Urothelium cell line (cell line): ENCODE data around the gene MSI1.

Source experiments
- DNase-seq: peaks from one replicate; pipeline ENCODE4 v3.0.0; 2011; ENCODE audit warnings: low spot score, mixed read lengths
- FAIRE-seq: peaks from 2 replicates; lab custom pipeline; 2011; peaks lifted over from hg19 to GRCh38; lab: Jason Lieb, UNC

MSI1 gene

DNA sequence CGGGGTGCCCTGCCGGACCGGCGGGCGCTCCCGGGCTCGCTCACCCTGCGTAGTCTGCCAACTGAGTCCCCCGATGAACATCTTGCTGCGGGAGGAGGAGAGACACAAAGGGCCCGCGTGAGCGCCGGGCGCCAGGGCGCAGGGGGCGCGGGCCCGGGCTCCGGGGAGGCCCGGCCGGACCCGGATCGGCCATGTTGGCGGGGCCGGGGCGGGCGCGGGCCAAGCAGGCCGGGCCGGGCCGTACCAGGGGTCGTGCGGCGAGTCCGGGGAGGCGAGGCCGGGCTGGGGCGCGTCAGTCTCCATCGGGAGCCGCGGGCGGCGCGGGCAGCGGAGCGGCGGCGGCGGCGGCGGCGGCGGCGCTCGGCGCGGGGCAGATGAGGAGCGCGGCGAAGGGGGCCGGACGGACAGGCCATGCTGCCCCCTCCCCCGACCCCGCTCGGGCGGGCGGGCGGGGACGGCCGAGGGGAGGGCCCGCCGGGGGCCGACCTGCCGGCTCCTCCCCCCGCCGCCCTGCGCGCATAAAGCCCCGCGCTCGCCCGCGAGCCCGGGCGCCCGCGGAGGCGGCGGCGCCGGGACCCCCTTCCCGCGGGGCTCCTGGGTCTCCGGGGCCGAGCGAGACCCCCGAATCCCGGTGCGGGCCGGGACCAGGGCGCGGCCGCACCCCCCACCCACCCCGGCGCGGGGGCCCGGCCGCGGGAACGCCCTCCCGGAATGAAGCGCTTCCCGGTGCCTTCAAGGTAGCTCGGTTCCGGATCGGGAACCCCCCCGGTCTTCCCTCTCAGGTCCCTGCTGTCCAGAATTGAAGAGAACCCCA is at the start of gene MSI1:
Gene MSI1, minus strand, starts transcription at position 376 of the 814 bp plus-strand sequence. Its CDS starts 73 bp downstream, at position 303.
- DNase-seq (peak; percentile 64), FAIRE-seq (no peak)

DNA sequence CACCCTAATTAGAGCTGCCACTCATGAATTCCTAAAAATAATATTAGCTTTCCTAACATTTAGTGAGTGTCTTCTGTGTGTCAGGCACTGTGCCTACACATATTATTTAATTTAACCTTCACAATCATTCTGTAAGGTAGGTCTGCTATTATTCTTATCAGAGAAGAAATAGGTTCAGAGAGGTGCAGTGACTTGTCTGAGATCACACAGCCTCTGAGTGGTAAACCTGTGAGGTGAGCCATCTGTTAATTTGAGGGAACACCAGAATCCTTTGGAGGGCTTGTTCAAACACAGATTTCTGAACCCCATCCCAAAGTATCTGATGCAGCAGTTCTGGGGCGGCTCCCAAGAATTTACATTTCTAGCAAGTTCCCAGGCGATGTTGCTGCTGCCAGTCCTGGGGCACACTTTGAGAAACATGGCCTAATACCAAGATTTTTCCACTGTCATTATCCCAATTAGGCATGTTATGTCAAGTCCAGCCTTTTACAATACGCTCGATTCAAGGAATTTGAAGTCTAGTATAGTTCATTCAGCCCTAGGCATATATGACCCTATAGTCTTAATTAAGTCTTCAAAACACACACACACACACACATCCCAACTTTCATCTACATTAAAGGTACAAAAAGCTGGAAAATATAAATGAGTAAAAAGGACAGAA is 49.1 kb upstream of the MSI1 start:
- DNase-seq: no peak
- FAIRE-seq: no peak

DNA sequence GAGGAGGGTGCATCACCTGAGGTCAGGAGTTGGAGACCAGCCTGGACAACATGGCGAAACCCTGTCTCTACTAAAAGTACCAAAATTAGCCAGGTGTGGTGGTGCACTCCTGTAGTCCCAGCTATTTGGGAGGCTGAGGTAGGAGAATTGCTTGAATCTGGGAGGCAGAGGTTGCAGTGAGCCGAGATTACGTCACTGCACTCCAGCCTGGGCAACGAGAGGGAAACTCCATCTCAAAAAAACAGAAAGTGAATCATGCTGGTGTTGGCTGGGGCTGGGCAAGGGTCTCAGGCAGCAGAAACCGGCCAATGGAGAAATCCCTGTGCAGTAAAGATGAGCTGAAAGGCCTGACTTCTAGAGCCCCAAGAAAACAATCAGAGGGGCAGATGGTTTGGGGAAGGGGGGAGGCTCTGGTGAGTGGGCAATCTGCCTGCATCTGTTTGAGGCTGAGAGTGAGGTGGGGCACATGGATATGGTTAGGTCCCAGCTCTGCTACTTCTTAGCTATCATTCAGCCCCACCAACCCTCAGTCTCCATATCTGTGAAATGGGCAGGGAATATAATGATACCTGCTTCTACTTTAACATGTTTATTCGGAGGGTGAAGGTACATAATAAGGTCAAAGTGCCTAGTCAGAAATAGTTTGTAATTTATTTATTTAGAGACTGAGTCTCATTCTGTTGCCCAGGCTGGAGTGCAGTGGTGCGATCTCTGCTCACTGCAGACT is 47.7 kb upstream of the MSI1 start:
- DNase-seq (no peak), FAIRE-seq (no peak)

DNA sequence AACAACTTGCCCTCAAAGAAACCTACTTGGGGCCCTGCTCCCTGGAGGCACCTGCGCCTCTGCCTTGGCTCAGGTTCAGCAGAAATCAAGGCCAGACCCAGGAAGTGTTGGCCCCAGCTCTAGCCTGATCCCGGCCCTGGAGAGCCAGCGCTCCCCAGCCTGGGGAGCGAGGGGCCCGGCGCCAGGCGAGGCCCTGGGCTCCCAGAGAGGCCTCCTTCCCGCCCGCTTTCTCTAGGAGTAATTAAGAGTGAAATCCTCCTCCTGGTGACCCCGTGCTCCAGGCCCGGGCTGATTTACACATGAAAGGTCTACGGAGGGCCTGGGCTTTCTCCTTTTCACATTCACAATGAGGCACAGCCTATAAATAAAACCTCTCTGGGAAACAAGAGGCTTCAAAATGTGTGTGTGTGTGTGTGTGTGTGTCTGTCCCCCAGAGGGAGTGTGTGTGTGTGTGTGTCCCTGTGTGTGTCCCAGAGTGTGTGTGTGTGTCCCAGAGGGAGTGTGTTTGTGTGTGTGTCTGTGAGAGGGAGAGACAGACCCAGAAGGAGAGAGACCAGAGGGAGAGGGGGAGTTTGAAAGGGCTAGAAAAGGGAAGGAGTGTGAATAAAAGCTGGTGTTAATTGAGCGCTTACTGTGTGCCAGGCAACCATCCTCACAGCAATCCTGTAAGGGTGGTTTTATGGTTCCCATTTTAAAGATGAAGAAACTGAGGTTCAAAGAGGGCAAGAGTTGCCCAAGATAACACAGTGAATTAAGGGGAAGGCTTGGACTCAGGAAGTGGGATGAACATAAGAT is 45.1 kb upstream of the MSI1 start:
- FAIRE-seq: no peak
- DNase-seq: no peak

DNA sequence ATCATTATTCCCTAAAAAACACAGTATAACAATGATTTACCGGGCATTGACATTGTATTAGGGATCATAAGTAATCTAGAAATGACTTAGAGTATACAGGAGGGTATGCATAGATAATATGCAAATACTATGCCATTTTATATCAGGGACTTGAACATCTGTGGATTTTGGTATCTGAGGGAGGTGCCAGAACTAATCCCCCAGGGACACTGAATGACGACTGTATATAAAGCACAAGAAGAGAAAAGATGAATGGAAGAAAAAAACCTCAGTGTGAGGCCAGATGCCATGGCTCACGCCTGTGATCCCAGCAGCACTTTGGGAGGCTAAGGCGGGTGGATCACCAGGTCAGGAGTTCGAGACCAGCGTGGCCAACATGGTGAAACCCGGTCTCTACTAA is 43.5 kb upstream of the MSI1 start:
- no peak for DNase-seq
- no peak for FAIRE-seq

DNA sequence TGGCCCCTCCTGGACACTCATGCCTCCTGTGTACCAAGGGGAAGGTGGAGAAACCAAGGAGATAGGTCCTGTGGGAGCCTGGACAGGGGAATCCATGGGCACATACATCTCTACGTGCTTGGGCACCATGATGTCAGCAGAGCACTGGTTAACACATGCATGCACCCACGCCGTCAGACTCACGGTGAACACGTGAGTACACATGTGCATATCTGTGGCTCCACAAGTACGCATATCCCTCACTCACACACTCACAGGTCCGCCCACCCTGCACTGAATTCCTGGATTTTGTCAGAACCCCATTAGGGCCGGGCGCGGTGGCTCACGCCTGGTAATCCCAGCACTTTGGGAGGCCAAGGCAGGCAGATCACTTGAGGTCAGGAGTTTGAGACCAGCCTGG is 39.8 kb upstream of the MSI1 start:
- DNase-seq: no peak
- FAIRE-seq: no peak

DNA sequence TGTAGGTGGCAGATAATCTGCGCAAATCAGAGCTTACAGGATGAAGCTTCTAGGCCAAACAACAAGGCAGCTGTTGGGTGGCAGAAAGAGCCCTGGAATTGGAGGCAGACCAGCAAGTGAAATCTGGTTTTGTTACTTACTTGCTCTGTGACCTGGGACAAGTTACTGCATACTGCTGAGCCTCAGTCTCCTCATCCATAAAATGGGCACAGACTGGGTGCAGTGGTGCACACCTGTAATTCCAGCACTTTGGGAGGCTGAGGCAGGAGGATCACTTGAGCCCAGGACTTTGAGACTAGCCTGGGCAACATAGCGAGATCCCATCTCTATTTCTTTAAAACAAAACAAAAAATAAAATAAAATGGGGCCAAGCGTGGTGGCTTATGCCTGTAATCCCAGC is 37.6 kb upstream of the MSI1 start:
- FAIRE-seq (no peak), DNase-seq (no peak)

DNA sequence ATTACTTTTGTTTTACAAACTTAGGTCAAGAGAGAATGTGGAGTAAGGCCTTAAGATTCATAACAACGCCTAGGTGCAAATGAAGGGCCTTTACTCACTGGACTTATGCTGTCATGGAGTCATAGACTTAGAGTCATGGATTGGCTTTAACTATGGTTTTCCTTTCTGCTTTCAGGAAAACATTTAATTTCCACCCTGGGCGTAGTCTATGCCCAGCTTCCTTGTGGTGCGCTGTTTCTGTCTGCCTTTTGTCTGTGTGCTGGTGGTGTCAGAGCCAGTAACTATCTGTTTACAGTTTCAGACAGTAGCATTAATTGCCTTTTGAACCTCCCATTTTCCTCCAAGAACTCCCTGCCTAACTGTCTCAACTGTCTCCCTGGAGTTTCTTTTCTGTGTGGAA is 37.1 kb upstream of the MSI1 start:
- DNase-seq (no peak), FAIRE-seq (no peak)

DNA sequence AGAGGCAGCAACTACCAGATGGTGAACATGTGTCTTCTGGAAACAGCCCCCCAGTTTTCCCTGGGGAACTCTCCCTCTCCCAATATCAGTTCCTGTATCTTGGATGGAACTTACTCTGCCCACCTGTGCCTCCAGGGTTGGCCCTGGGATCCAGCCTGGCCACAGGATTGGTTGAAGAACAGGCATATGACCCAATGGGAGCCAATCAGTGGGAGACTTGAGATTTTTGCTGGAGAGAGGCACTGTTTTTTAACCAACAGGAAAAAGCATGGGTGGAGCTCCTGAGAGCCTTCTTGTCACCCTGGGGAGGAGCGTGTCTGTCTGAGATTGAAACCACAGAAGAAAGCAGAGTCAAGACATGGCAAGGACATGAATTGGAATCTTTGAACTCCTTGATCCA is 35.3 kb upstream of the MSI1 start:
- no peak for DNase-seq
- FAIRE-seq: no peak

DNA sequence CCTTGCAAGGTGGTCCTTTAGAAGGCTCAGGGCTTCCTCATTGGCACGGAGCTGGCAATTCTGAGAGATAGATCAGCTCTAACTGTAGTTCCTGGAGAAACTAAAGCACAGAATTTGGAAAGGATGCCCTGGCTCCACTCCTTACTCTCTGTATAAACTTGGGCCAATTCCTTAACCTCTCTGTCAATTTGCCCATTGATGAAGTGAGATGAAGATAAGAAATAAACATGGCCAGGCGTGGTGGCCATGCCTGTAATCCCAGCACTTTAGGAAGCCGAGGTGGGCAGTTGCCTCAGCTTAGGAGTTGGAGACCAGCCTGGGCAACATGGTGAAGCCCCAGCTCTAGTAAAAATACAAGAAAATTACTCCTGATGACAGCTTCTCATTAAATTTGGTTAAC is 34.9 kb upstream of the MSI1 start:
- FAIRE-seq: no peak

DNA sequence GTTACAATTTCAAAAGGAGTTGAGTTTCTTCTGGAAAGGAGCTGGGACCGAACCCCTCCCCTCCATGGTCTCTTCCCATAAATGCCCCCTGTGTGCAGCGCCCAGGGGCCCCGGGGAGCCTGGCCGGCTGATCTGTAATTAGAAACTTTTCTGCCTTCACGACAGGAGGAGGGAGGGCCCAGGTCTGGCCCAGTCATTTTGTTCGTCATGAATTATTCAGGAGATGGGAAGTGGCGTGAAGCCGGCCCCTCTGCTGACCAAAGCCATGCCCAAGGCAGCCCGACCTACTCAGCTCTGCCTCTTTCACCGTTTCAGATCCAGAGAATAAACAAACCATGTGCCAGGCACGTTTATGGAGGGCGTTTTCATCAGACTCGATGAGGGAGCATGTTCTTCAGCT is 33.3 kb upstream of the MSI1 start:
- FAIRE-seq (no peak), DNase-seq (no peak)

More for the DNA sequence above, 34.9 kb upstream of the MSI1 start:
- DNase-seq: no peak

DNA sequence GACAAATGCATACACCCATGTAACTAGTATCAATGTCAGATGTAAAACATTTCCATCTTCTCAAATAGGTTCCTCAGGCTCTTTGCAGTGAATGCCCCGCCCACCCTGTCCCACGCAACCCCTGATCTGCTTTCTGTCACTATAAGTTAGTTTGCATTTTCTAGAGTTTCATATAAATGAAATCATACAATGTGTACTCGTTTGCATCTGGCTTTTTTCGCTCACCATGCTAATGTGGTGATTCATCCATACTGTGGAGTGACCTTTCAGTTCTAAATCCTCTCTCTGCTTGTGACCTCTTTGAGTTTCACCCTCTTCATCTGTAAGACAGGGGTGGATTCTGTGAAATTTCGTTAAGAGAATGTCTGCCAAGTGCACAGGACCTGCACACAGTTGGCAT is 30.6 kb upstream of the MSI1 start:
- FAIRE-seq (no peak), DNase-seq (no peak)

DNA sequence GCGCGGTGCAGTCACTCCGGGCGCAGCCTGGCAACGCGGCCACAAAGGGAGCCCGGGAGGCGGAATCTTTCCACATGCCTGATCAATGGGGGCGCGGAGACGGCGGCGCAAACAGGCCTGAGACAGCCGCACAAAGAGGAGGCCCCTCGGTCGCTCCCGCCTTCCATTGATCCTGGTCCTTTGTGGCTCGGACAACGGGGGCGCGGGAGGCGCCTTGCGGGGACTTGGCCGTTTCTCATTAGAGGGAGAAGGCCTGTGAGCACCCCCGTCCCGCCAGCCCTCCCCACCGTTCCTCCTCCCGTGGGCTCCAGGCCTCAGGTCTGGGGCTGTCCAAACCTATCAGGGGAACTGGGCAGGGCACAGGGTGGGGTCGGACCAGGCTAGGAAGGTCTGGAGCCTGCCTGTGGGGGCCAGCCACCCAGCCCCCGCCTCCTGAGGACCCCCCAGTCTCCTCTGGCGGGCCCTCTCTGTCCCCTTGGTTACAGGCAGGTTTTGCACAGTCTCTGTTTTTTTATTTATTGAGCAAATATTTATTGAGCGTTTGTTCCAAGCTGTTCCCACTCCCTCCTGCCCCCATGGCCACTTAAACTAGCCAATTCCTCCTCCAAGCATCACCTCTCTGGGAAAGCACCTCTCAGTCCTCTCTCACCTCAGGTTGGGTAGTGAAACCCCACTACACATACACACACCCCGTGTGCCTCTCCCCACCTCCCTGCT is 29.0 kb upstream of the MSI1 start:
- FAIRE-seq (no peak), DNase-seq (no peak)

DNA sequence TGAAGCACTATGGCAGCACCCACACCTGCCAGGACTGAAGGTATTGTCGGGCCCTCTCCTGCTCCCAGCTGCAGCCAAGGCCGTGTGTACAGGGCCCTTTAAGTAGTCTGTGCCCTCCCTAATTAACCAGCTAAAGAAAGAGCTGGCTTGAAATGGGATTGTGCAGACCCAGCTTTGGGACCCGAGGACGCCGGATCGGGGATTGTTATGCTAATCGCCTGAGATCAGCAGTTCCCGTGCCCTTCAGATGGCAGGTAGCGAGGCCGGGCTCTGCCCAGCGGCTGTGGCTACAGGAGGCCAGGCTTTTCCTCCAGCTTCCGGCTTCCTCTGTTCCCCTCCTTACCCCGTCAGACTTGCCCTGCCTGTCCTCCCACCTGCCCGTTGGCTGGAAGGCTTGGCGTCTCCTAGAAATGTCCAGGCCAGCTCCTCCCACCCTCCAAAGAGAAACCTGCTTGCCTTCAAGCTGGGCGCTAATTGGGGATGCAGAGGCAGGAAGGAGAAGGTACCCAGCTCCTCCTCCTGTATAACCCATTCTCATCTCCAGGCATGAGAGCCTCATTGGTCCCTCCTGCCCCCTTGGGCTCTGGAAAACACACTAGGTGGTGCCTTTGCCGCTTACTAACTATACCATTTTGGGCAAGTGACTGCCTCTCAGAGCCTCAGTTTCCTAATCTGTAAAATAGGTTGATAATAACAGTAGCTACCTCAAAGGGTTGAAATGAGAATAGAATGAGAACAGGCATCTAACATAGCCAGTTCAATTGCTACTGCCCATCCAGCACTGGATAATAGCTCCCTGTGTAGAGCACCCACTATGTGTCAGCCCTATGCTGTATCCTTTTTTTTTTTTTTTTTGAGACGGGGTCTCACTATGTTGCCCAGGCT is 25.8 kb upstream of the MSI1 start:
- FAIRE-seq (no peak), DNase-seq (no peak)

DNA sequence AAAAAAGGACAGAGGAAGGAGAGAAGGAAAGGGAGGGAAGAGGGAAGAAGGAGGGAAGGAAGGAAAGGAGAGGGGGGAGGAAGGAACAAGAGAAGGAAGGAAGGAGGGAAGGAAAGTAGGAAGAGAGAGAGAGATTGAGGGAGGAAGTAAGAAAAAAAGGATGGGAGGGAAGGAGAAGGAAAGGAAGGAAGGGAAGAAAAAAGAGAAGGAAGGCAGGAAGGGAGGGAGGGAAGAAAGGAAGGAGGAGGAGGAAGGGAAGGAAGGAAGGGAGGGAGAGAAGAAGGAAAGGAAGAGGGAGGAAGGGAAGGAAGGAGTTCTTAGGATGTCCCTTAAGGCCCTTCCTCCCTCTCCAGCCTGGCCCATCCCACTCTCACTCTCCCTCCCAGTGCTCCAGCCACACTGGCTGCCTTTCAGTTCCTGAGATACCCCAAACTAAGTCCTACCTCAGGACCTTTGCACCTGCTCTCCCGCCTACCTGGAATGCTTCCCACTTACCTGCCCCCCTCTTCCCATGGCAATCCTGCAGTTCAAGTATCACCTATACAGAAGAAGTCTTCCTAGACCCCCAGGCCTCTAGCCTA is 21.7 kb upstream of the MSI1 start:
- DNase-seq (no peak), FAIRE-seq (no peak)

DNA sequence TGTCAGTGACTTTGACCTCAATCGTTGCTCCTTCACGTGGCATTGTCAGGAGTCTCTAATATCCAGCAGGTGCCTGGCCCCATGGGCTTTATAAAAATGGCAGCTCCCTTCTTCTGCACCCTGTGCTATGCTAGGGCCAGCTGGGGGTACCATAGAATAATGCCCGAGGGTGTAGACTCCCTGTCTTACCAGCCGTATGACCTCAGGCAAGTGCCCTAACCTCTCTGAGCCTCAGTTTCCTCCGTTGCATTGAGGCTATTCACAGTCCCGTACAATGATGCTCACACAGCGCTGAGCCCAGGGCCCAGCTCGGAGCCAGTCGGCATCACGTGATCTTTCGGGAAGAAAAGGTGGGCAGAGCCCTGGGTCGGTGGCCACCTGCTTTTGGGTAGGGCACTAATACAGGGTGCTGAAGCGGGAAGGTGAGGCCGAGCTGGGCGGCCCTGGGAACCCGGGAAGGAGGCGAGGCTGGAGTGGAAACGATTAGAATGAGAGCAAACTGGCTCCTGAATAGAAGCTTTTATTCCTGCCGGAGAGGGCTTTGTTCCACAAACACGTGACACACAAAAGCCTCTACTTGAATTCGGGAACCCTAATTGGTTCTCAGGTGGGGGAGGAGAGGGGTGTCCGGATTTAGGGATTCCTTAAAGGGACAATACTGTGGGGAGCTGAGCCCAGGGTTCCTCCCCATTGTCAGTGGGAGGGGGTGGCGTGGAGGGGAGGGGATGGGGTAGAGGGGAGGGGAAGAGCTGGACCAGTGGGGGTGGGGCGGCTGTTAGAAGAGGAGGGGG is 19.9 kb upstream of the MSI1 start:
- DNase-seq: no peak
- FAIRE-seq: no peak

DNA sequence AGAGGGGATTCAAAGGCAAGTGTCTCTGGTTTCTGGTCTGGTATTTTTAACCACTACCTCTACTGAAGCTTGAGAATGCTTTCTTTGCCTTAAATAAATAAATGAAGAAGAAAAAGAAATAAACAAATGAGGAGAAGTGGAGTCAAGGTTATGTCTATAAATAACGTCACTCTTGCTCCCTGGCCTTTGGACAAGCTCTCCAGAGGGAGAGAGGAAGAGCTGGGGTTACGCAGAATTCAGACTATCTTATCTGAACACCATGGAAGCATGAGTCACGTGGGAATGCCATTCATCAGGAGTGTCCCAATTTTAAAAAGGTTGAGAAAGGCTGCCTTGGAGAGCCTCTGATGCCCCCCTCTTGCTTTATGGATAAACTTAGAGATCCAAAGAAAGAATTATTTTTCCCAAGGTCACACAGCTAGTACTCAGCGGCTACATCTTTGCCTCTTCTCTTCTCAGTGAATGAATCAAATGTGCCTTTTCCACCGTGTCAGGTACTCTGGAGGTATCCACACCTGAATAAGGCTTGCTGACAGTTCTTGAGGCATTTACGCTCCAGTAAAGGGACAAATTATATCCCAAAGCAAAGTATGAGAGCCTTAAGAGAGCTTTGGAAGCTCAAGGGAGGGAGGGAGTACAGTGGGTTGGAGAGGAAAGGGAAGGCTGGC is 12.9 kb upstream of the MSI1 start:
- DNase-seq (no peak), FAIRE-seq (no peak)

DNA sequence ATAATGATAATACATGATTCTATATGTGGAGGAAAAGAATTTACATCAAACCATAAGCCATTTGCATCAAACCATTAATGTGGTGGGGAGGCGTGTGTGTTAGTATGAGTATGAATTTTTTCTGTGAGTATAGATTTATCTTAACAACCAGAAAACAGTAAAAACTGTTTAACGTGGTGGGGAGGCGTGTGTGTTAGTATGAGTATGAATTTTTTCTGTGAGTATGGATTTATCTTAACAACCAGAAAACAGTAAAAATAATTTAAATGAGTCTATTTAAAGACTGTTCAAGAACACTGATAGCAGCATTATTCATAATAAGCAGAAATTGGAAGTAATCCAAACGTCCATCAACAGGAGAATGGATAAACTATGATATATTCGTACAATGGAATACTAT is 9.1 kb upstream of the MSI1 start:
- FAIRE-seq (no peak), DNase-seq (no peak)
